H1 (cell line): ENCODE results near the gene CAPN2.

Experiments
- EP300 ChIP-seq, 2 experiments: IDR thresholded peaks; 1 replicate in 1 of 2; 2 replicates in 1 of 2; pipeline ENCODE4 v1.6.1; 2011 to 2012; ENCODE audit warnings: low read depth in 2 of 2, low read length in 2 of 2, mild to moderate bottlenecking in 2 of 2, borderline replicate concordance in 1 of 2, inconsistent platforms in 1 of 2, moderate library complexity in 1 of 2
- MAFK ChIP-seq: IDR thresholded peaks from 2 replicates; pipeline ENCODE4 v1.6.1; 2012; ENCODE audit warnings: low read depth, mild to moderate bottlenecking, improper control_type of control experiment, low read length
- POLR2A ChIP-seq, 2 experiments: IDR thresholded peaks; 1 replicate in 1 of 2; 2 replicates in 1 of 2; pipeline ENCODE4 v1.6.1; 2011; ENCODE audit warnings: low read depth in 2 of 2, low read length in 2 of 2, mild to moderate bottlenecking in 2 of 2; ENCODE audit errors: control extremely low read depth in 1 of 2
- SAP30 ChIP-seq: fragments of 300-600 bp; sonication (generic); IDR thresholded peaks from 2 replicates; pipeline ENCODE4 v1.7.1; 2012; ENCODE audit warnings: low read length, moderate library complexity, mild to moderate bottlenecking, inconsistent platforms; ENCODE audit not compliant: insufficient read depth, insufficient replicate concordance
- SIN3A ChIP-seq, 2 experiments: IDR thresholded peaks in 1 of 2; conservative IDR thresholded peaks in 1 of 2; 2 replicates each; pipeline ENCODE4 v1.6.1; 2011 to 2012; ENCODE audit warnings: low read length in 2 of 2, improper control_type of control experiment in 1 of 2, low read depth in 1 of 2, mild to moderate bottlenecking in 1 of 2
- SRF ChIP-seq: IDR thresholded peaks from 2 replicates; pipeline ENCODE4 v1.6.1; 2011; ENCODE audit warnings: mild to moderate bottlenecking, low read depth, low read length, moderate library complexity
- TCF12 ChIP-seq: IDR thresholded peaks from 2 replicates; pipeline ENCODE4 v1.6.1; 2011; ENCODE audit warnings: low read depth, mild to moderate bottlenecking, low read length
- TEAD4 ChIP-seq: IDR thresholded peaks from 2 replicates; pipeline ENCODE4 v1.6.1; 2012; ENCODE audit warnings: low read depth, low read length, inconsistent platforms, mixed read lengths
- TF ChIP-seq, protein P1 (sequence below), 3 experiments: IDR thresholded peaks; 1 replicate in 2 of 3; 2 replicates in 1 of 3; pipeline versions ENCODE4 v1.5.1 to v1.6.1; 2011; ENCODE audit warnings: low read length in 3 of 3, mild to moderate bottlenecking in 3 of 3, inconsistent platforms in 2 of 3, low read depth in 1 of 3, moderate library complexity in 1 of 3; ENCODE audit not compliant: insufficient read depth in 1 of 3; ENCODE audit errors: control extremely low read depth in 1 of 3
- TF ChIP-seq, protein P2 (sequence below): IDR thresholded peaks from 2 replicates; pipeline ENCODE4 v1.6.1; 2012; ENCODE audit warnings: inconsistent platforms

DNA sequence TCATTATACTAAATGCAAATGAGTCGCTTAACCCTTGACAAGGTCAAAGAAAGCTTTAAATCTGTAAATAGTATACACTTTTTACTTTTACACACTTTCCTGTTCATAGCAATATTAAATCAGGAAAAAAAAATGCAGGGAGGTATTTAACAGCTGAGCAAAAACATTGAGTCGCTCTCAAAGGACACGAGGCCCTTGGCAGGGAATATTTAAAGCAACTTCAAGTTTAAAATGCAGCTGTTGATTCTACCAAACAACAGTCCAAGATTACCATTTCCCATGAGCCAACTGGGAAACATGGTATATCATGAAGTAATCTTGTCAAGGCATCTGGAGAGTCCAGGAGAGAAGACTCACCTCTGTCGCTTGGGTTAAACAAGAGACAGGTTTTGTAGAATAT, 62.7 kb downstream of the CAPN2 start:
- no peak for TF ChIP-seq POLR2A (IDR thresholded peaks at IDR 0.05; ENCODE audit: control extremely low read depth in 1 of 2, low read depth in 2 of 2, low read length in 2 of 2)
- no peak for TF ChIP-seq EP300 (IDR thresholded peaks at IDR 0.05; ENCODE audit: borderline replicate concordance in 1 of 2, low read depth in 2 of 2, low read length in 2 of 2)
- no peak for TF ChIP-seq TEAD4
- TF ChIP-seq, protein P1, sequence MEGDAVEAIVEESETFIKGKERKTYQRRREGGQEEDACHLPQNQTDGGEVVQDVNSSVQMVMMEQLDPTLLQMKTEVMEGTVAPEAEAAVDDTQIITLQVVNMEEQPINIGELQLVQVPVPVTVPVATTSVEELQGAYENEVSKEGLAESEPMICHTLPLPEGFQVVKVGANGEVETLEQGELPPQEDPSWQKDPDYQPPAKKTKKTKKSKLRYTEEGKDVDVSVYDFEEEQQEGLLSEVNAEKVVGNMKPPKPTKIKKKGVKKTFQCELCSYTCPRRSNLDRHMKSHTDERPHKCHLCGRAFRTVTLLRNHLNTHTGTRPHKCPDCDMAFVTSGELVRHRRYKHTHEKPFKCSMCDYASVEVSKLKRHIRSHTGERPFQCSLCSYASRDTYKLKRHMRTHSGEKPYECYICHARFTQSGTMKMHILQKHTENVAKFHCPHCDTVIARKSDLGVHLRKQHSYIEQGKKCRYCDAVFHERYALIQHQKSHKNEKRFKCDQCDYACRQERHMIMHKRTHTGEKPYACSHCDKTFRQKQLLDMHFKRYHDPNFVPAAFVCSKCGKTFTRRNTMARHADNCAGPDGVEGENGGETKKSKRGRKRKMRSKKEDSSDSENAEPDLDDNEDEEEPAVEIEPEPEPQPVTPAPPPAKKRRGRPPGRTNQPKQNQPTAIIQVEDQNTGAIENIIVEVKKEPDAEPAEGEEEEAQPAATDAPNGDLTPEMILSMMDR (IDR thresholded peaks at IDR 0.05; ENCODE audit: control extremely low read depth in 1 of 3, insufficient read depth in 1 of 3, low read depth in 1 of 3, low read length in 3 of 3): no peak
- TF ChIP-seq MAFK: no peak
- TF ChIP-seq TCF12: no peak
- TF ChIP-seq SAP30: no peak
- TF ChIP-seq, protein P2, sequence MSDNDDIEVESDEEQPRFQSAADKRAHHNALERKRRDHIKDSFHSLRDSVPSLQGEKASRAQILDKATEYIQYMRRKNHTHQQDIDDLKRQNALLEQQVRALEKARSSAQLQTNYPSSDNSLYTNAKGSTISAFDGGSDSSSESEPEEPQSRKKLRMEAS: no peak
- TF ChIP-seq SIN3A (conservative IDR thresholded peaks at IDR 0.05 in 1 of 2, IDR thresholded peaks at IDR 0.05 in 1 of 2; ENCODE audit: low read depth in 1 of 2, low read length in 2 of 2): no peak
- TF ChIP-seq SRF: no peak
